ENCODE data around the gene ELL.

ELL gene

GRCh38 chr19:18533058-18533457 lies 11.2 kb upstream of the ELL start:
- TF ChIP-seq POU6F1 (CRISPR knock-in tag; IDR thresholded peaks at IDR 0.05; ENCODE audit: borderline replicate concordance, low read depth) (no peak), CREB5 (CRISPR knock-in tag; IDR thresholded peaks at IDR 0.05; ENCODE audit: low read depth) (no peak), ESRRG (CRISPR knock-in tag; IDR thresholded peaks at IDR 0.05) (no peak), SNAI2 (CRISPR knock-in tag; IDR thresholded peaks at IDR 0.05) (no peak), ZNF70 (CRISPR knock-in tag; IDR thresholded peaks at IDR 0.05) (no peak), OSR1 (CRISPR knock-in tag; IDR thresholded peaks at IDR 0.05) (no peak), CSRNP3 (CRISPR knock-in tag; IDR thresholded peaks at IDR 0.05) (no peak), ZNF8 (CRISPR knock-in tag; IDR thresholded peaks at IDR 0.05) (no peak), ISL1 (CRISPR knock-in tag; IDR thresholded peaks at IDR 0.05) (no peak), BACH2 (CRISPR knock-in tag; IDR thresholded peaks at IDR 0.05; ENCODE audit: borderline replicate concordance) (no peak), ZC3H10 (CRISPR knock-in tag; IDR thresholded peaks at IDR 0.05) (no peak), ZFP3 (CRISPR knock-in tag; IDR thresholded peaks at IDR 0.05) (no peak; the same call in 1 of the 2 replicates), TSHZ2 (CRISPR knock-in tag; IDR thresholded peaks at IDR 0.05) (no peak), GLIS3 (CRISPR knock-in tag; IDR thresholded peaks at IDR 0.05) (no peak), PPARA (CRISPR knock-in tag; IDR thresholded peaks at IDR 0.05; ENCODE audit: borderline replicate concordance) (no peak), TOX (CRISPR knock-in tag; IDR thresholded peaks at IDR 0.05; ENCODE audit: borderline replicate concordance) (no peak), PATZ1 (CRISPR knock-in tag; IDR thresholded peaks at IDR 0.05; ENCODE audit: borderline replicate concordance) (no peak), ZFP30 (CRISPR knock-in tag; IDR thresholded peaks at IDR 0.05) (no peak)
- no peak for ATAC-seq

- no peak for ATAC-seq
- TF ChIP-seq ZNF70 (CRISPR knock-in tag; IDR thresholded peaks at IDR 0.05), result no peak
- peak; percentile 100 for TF ChIP-seq ZFP3 (CRISPR knock-in tag; IDR thresholded peaks at IDR 0.05)
Observed at GRCh38 chr19:18532168-18532890, 10.5 kb upstream of the ELL start.

- ATAC-seq, result no peak
- no peak for TF ChIP-seq POU6F1 (CRISPR knock-in tag; IDR thresholded peaks at IDR 0.05; ENCODE audit: borderline replicate concordance, low read depth)
- no peak for TF ChIP-seq ZFP3 (CRISPR knock-in tag; IDR thresholded peaks at IDR 0.05)
- no peak for TF ChIP-seq GLIS3 (CRISPR knock-in tag; IDR thresholded peaks at IDR 0.05)
- TF ChIP-seq BACH2 (CRISPR knock-in tag; IDR thresholded peaks at IDR 0.05; ENCODE audit: borderline replicate concordance), result no peak
- no peak for TF ChIP-seq ZC3H10 (CRISPR knock-in tag; IDR thresholded peaks at IDR 0.05)
- TF ChIP-seq ARNTL (CRISPR knock-in tag; IDR thresholded peaks at IDR 0.05; ENCODE audit: borderline replicate concordance, low read depth), result no peak
- TF ChIP-seq CREB5 (CRISPR knock-in tag; IDR thresholded peaks at IDR 0.05; ENCODE audit: low read depth), result no peak
Observed at GRCh38 chr19:18531485-18531884, 9.6 kb upstream of the ELL start.

All from SK-N-SH treated with all-trans-retinoic acid at 6 μM for 48 hours (cell line).